ENCODE results near the gene HS3ST5. TPM values are rescaled to one million over a fixed set of nuclear protein-coding genes. Genes with fewer than 3 reads are reported as not detected.
"Not testable (repeated sequence)": the region's sequence is repeated elsewhere in the genome, so short reads cannot be mapped to it uniquely, and the experiment has no call there.

Gene HS3ST5
- total RNA-seq, 1 experiment from 2014 or later: 14.4 TPM

GRCh38 chr6:114014106-114014505 lies 328.7 kb downstream of the HS3ST5 start:
- no CpG with 5 or more reads among the region's 2 CpGs for WGBS (ENCODE audit: extremely low coverage, insufficient read length, low lambda C conversion rate)
- H3K9me3 ChIP-seq (ENCODE audit: control insufficient read depth, low read depth, low read length); H3K27ac ChIP-seq (ENCODE audit: insufficient read length, low read depth, low read length): not testable (repeated sequence)

DNA sequence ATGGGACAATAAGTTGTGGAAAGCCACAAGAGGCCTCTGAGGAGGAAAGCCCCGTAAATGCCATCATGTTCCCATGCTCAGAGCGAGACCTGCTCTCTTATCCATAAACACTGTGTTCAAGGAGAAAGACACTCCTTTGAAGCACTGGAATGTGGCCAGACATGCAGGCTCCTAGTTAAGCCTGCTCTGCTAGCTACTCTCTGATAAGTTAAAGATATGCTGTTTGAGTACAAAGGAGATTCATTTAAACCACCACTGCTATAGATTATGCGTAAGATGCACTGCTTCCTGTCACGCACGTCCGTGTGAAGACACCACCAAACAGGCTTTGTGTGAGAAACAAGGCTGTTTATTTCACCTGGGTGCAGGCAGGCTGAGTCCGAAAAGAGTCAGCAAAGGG lies 331.3 kb downstream of the HS3ST5 start:
- H2BK5ac ChIP-seq (ENCODE audit: insufficient read length, low read length); H4K91ac ChIP-seq (ENCODE audit: insufficient read length, low read depth, low read length); H3K79me2 ChIP-seq (ENCODE audit: insufficient read depth, low read length); H3K56ac ChIP-seq (ENCODE audit: insufficient read length, low read depth, low read length); H3K79me1 ChIP-seq (ENCODE audit: insufficient read depth, low read depth, low read length, poor library complexity, severe bottlenecking); H2BK20ac ChIP-seq (ENCODE audit: low read depth, low read length, poor library complexity, severe bottlenecking); H2AFZ ChIP-seq (ENCODE audit: low read length); H3K14ac ChIP-seq (ENCODE audit: insufficient read depth, low read length); H4K5ac ChIP-seq (ENCODE audit: insufficient read length, low read depth, low read length); H3K23ac ChIP-seq (ENCODE audit: insufficient read length, low read depth, low read length); H2AK5ac ChIP-seq (ENCODE audit: insufficient read length, low read length); H3K4ac ChIP-seq (ENCODE audit: low read depth, low read length); H3K9me3 ChIP-seq (ENCODE audit: control insufficient read depth, low read depth, low read length); H2BK120ac ChIP-seq (ENCODE audit: low read depth, low read length, poor library complexity, severe bottlenecking); H3K27me3 ChIP-seq (ENCODE audit: insufficient read depth, low read length); H3K9me3 Mint-ChIP-seq; H3K9ac ChIP-seq (ENCODE audit: extremely low read depth, insufficient read length, low read length); H3K36me3 Mint-ChIP-seq (ENCODE audit: insufficient read depth in 1 of 3, low read depth in 3 of 3); DNase-seq; H3T11ph ChIP-seq (ENCODE audit: low read length); H3K27ac ChIP-seq (ENCODE audit: insufficient read length, low read depth, low read length); H3K4me3 Mint-ChIP-seq; H3K18ac ChIP-seq (ENCODE audit: insufficient read length, low read depth, low read length); H2BK12ac ChIP-seq (ENCODE audit: insufficient read length, low read depth, low read length); H2BK15ac ChIP-seq (ENCODE audit: low read depth, low read length); H3K4me2 ChIP-seq (ENCODE audit: insufficient read depth, insufficient read length, low read length); H3K27ac Mint-ChIP-seq; H3K23me2 ChIP-seq (ENCODE audit: insufficient read length, low read depth, low read length, poor library complexity, severe bottlenecking); H4K8ac ChIP-seq (replicated peaks; ENCODE audit: insufficient read length, low read depth, low read length); H3K27me3 Mint-ChIP-seq (ENCODE audit: low read depth); H4K20me1 ChIP-seq (ENCODE audit: control insufficient read depth, insufficient read depth, insufficient read length): not testable (repeated sequence)
- H3K4me1 Mint-ChIP-seq: peaks cover 16 to 53% of the 10 kb centered on the region in 2 experiments
- peaks cover 18% of the 10 kb centered on the region; the same call in 1 of the 2 replicates for H3K4me1 ChIP-seq (ENCODE audit: insufficient read depth, low read length)
- no CpG with 5 or more reads among the region's 7 CpGs for WGBS (ENCODE audit: extremely low coverage, insufficient read length, low lambda C conversion rate)

More at GRCh38 chr6:114014106-114014505, 328.7 kb downstream of the HS3ST5 start:
- not testable (repeated sequence) for H3K4me3 Mint-ChIP-seq; H2BK12ac ChIP-seq (ENCODE audit: insufficient read length, low read depth, low read length); H2AK5ac ChIP-seq (ENCODE audit: insufficient read length, low read length); H3K4me2 ChIP-seq (ENCODE audit: insufficient read depth, insufficient read length, low read length); H3T11ph ChIP-seq (ENCODE audit: low read length); H3K14ac ChIP-seq (ENCODE audit: insufficient read depth, low read length); H3K79me1 ChIP-seq (ENCODE audit: insufficient read depth, low read depth, low read length, poor library complexity, severe bottlenecking); H3K27ac Mint-ChIP-seq; H3K4ac ChIP-seq (ENCODE audit: low read depth, low read length); H4K8ac ChIP-seq (replicated peaks; ENCODE audit: insufficient read length, low read depth, low read length); H2BK20ac ChIP-seq (ENCODE audit: low read depth, low read length, poor library complexity, severe bottlenecking); H4K91ac ChIP-seq (ENCODE audit: insufficient read length, low read depth, low read length); H2BK15ac ChIP-seq (ENCODE audit: low read depth, low read length); H3K23ac ChIP-seq (ENCODE audit: insufficient read length, low read depth, low read length); H3K79me2 ChIP-seq (ENCODE audit: insufficient read depth, low read length); H2AFZ ChIP-seq (ENCODE audit: low read length); H3K23me2 ChIP-seq (ENCODE audit: insufficient read length, low read depth, low read length, poor library complexity, severe bottlenecking); H3K56ac ChIP-seq (ENCODE audit: insufficient read length, low read depth, low read length); H3K18ac ChIP-seq (ENCODE audit: insufficient read length, low read depth, low read length); H4K20me1 ChIP-seq (ENCODE audit: control insufficient read depth, insufficient read depth, insufficient read length); H3K27me3 Mint-ChIP-seq (ENCODE audit: low read depth); H3K4me1 ChIP-seq (ENCODE audit: insufficient read depth, low read length); H2BK5ac ChIP-seq (ENCODE audit: insufficient read length, low read length); H2BK120ac ChIP-seq (ENCODE audit: low read depth, low read length, poor library complexity, severe bottlenecking); DNase-seq; H4K5ac ChIP-seq (ENCODE audit: insufficient read length, low read depth, low read length); H3K27me3 ChIP-seq (ENCODE audit: insufficient read depth, low read length); H3K9ac ChIP-seq (ENCODE audit: extremely low read depth, insufficient read length, low read length)
- peaks cover 16 to 22% of the 10 kb centered on the region in 2 experiments for H3K9me3 Mint-ChIP-seq
- peaks cover 16 to 24% (median 20%) of the 10 kb centered on the region in 3 experiments for H3K36me3 Mint-ChIP-seq (ENCODE audit: insufficient read depth in 1 of 3, low read depth in 3 of 3)
- peaks cover 4 to 40% of the 10 kb centered on the region in 2 experiments for H3K4me1 Mint-ChIP-seq
